Measurements from ENCODE around the gene DNAH11. TPM values are rescaled to one million over a fixed set of nuclear protein-coding genes. Genes with fewer than 3 reads are reported as not detected.

The DNAH11 gene
- total RNA-seq, 2 experiments from 2014 or later = 0.31 to 0.61 TPM

DNA sequence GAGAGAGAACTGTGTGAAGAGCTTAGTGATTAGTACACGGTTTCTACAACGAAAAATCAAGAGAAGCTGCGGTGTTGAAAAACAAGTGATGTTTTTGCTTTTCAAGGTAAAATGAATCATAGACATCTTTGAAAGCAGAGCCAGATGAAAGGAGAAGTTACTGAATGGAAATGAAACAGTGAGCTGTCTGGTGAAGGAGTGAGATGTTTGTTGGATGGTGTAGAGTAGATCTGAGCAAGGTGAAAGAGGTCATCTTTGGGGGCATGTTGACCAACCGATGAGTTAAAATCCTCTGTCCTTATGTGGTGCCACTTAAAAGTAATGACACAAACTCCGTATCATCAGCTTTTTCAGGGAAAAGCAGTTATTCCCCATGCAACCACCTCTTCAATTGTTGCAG lies 225.4 kb downstream of the DNAH11 start:
- peaks cover 12% of the 10 kb centered on the region for H3K27me3 Mint-ChIP-seq
- intact Hi-C loops (cut with micrococcal nuclease) = no loop called here
- H3K4me1 Mint-ChIP-seq (ENCODE audit: low read depth) = no peaks in the 10 kb centered on the region
- CTCF ChIA-PET = interaction anchor here (1.2 to 1.9 kb wide), 3 partner anchors 230 to 511 kb away, joined by 3 to 9 read pairs (median 3); no protein-coding TSS in a partner anchor
- POLR2A ChIA-PET = no interaction called here
- H3K4me3 Mint-ChIP-seq = no peak overlapping the region
- H3K9me3 Mint-ChIP-seq = no peaks in the 10 kb centered on the region
- no peak for DNase-seq
- H3K27ac Mint-ChIP-seq = no peak overlapping the region
- no peaks in the 10 kb centered on the region for H3K36me3 Mint-ChIP-seq

DNA sequence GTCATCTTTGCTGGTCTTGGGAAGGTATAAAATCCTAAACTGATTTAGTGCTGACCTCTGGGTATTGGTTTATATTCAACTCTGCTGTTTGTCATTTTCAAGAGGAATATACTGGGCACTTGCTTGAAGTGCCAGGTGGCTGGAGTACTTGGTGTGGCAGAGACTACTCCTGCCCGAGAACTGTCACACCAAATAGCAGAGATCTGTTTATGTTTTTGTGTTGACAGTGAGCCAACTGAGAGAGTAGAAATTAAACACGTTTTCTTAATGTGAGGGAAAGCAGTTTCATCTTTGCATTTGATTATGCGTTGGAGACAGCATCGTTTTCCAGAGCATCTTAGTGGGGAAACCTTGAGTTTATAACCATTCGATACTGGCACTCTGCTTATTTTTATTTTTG lies 228.4 kb downstream of the DNAH11 start:
- Mint-ChIP-seq H3K9me3 (no peaks in the 10 kb centered on the region), H3K36me3 (no peaks in the 10 kb centered on the region), H3K27me3 (peaks cover 13% of the 10 kb centered on the region), H3K4me1 (ENCODE audit: low read depth) (no peaks in the 10 kb centered on the region), H3K27ac (no peak overlapping the region), H3K4me3 (no peak overlapping the region)
- intact Hi-C loops (cut with micrococcal nuclease) = loop anchor here (10.0 kb wide), 1 partner anchor 234 kb away; no protein-coding TSS in a partner anchor
- CTCF ChIA-PET = no interaction called here
- POLR2A ChIA-PET = no interaction called here
- DNase-seq = no peak

DNA sequence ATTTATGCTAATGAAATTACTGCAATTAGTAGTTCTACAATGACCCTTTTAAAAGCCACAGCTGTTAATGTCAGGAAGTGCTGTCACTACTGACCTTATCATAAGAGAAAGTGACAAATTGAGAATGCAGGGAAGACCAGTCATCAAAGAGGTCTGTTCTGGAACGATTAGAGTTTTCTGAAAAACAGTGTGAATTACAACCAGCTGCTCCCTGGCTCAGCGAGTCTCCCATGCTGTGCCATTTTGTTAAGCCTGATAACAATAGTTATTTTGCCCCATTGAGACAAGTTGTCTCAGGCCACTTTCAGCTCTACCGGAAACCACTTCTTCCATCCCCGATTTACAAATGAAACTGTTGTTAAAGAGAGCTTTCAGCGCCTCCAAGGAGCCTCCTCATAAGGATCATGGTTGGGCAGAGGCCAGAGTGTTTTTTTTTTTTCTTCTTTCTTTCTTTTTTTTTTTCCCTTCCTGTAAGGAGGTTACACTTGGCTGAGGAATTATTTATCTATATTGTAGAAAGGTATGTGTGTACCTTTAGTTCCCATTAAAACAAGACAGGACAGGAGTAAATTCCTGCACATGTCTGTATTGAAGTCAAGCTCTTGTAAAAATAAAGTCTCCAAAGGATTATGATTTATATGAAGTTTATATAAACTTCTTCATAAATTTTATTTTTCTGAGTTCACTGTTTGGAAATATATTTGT lies 229.2 kb downstream of the DNAH11 start:
- no peak overlapping the region for H3K27ac Mint-ChIP-seq
- no peak overlapping the region for H3K4me3 Mint-ChIP-seq
- POLR2A ChIA-PET = interaction anchor here (0.6 kb wide), 1 partner anchor 1684 kb away, joined by 4 read pairs; no protein-coding TSS in a partner anchor
- no peaks in the 10 kb centered on the region for H3K36me3 Mint-ChIP-seq
- no peaks in the 10 kb centered on the region for H3K9me3 Mint-ChIP-seq
- CTCF ChIA-PET = no interaction called here
- intact Hi-C loops (cut with micrococcal nuclease) = loop anchor here (10.0 kb wide), 1 partner anchor 233 kb away; no protein-coding TSS in a partner anchor
- no peak for DNase-seq
- H3K4me1 Mint-ChIP-seq (ENCODE audit: low read depth) = no peaks in the 10 kb centered on the region
- peaks cover 13% of the 10 kb centered on the region for H3K27me3 Mint-ChIP-seq

DNA sequence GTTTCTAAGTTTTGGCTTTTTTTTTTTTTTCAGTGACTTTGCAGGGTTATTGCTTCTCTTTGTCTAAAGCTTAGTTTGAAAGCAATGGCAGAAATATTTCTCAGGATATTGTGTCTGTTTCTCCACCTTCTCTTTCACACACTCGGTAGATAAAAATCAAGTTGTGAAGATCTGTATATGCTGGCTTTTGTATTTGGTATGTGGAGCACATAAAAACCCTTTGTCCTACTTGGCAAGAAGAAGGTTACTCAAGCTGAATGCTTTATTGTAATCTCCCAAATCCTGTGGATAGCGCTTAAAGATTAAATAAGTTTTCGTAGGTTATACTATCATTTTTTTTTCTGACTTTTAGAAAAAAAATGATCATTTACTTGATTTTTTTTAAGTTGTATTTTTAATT lies 230.5 kb downstream of the DNAH11 start:
- no peaks in the 10 kb centered on the region for H3K4me1 Mint-ChIP-seq (ENCODE audit: low read depth)
- H3K4me3 Mint-ChIP-seq = no peak overlapping the region
- H3K27me3 Mint-ChIP-seq = peaks cover 9% of the 10 kb centered on the region
- ChIA-PET POLR2A (no interaction called here), CTCF (interaction anchor here (0.6 kb wide), 1 partner anchor 513 kb away, joined by 5 read pairs; no protein-coding TSS in a partner anchor)
- no peaks in the 10 kb centered on the region for H3K36me3 Mint-ChIP-seq
- H3K9me3 Mint-ChIP-seq = no peaks in the 10 kb centered on the region
- intact Hi-C loops (cut with micrococcal nuclease) = loop anchor here (10.0 kb wide), 1 partner anchor 231 kb away; no protein-coding TSS in a partner anchor
- DNase-seq = no peak
- H3K27ac Mint-ChIP-seq = no peak overlapping the region

DNA sequence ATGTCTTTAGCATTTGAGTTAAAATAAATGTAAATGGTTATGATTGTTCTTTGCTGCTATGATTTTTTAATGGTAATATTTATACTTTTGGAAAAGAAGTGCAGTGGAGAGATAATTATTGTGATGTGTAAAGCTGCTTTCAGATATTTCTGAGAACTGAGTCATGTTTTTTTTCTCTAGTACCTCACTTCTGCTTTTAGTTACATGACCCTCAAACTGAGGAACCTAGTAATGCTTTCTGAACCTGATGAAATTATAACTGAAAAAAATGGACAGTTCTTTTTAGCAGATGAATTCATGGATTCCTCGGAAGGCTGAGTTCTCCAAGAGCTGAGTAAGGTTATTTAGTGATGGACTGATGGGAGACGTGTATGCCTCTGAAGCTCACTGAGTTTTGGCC lies 235.1 kb downstream of the DNAH11 start:
- no peak overlapping the region for H3K27ac Mint-ChIP-seq
- no peaks in the 10 kb centered on the region for H3K36me3 Mint-ChIP-seq
- DNase-seq = no peak
- H3K27me3 Mint-ChIP-seq = peaks cover 4% of the 10 kb centered on the region
- H3K9me3 Mint-ChIP-seq = no peaks in the 10 kb centered on the region
- no peaks in the 10 kb centered on the region for H3K4me1 Mint-ChIP-seq (ENCODE audit: low read depth)
- CTCF ChIA-PET = no interaction called here
- H3K4me3 Mint-ChIP-seq = no peak overlapping the region
- POLR2A ChIA-PET = interaction anchor here (0.6 kb wide), 1 partner anchor 167 kb away, joined by 5 read pairs; the partner anchor contains the start of gene CDCA7L
- intact Hi-C loops (cut with micrococcal nuclease) = loop anchor here (5.0 to 10.0 kb wide), 2 partner anchors 119 to 227 kb away; no protein-coding TSS in a partner anchor

DNA sequence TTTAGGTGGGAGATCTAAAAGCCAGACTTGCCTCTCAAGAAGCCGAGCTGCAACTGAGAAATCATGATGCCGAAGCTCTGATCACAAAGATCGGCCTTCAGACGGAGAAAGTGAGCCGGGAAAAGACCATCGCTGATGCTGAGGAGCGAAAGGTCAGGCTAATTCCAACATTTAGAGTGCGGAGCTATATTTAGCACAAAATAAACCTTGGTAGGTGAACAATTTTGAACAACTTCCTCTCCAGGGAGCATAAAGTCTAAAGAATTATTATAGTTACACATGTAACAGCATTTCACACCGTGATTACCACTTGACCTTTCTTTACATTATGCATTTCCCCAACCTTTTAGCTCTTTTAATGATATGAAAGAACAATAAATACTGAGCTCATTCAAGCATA lies 236.1 kb downstream of the DNAH11 start:
- H3K27ac Mint-ChIP-seq = no peak overlapping the region
- no peaks in the 10 kb centered on the region for H3K36me3 Mint-ChIP-seq
- ChIA-PET POLR2A (no interaction called here), CTCF (no interaction called here)
- no peaks in the 10 kb centered on the region for H3K4me1 Mint-ChIP-seq (ENCODE audit: low read depth)
- DNase-seq = no peak
- intact Hi-C loops (cut with micrococcal nuclease) = loop anchor here (5.0 to 10.0 kb wide), 2 partner anchors 118 to 226 kb away; no protein-coding TSS in a partner anchor
- no peaks in the 10 kb centered on the region for H3K9me3 Mint-ChIP-seq
- H3K4me3 Mint-ChIP-seq = no peak overlapping the region
- peaks cover 3% of the 10 kb centered on the region for H3K27me3 Mint-ChIP-seq

DNA sequence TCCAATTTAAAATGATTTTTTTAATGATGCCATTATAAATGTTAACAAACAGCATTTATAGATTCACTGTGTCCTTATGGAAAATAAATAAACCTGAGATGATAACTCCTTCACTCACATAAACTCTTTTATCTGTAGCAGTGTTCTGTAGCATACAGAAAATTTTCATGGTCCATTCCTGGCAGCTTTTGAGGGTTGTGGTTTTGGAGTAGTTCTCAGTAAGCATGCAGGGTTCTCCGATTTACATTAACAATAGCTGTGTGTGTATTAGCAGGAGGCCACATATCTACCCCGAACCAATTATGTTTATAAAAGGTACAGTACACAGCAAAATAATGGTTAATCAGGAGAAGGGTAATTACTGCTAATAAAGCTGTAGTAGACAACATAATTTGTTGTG lies 240.2 kb downstream of the DNAH11 start:
- POLR2A ChIA-PET = no interaction called here

DNA sequence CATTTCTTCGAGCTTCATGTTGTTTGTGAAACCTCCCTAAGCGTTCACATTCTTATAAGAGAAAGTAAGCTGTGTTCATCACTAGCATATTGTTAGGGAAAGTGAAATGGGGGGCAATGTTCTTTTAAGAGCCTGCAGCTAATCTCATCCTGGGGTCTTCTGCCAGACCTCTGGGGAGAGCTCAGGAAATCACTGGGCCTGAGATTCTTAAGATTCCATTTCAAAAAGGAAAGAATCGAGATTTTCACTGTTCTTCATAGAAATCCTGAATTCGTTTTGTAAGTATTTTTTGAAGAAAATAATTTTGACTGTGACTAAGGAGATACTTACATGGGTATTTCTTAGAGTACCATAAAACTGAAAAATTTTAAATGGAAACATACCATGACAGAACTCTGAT lies 242.2 kb downstream of the DNAH11 start:
- H3K9me3 Mint-ChIP-seq = no peaks in the 10 kb centered on the region
- H3K27ac Mint-ChIP-seq = no peak overlapping the region
- H3K36me3 Mint-ChIP-seq = no peaks in the 10 kb centered on the region
- H3K4me3 Mint-ChIP-seq = no peak overlapping the region
- H3K27me3 Mint-ChIP-seq = no peaks in the 10 kb centered on the region
- DNase-seq = no peak
- H3K4me1 Mint-ChIP-seq (ENCODE audit: low read depth) = no peaks in the 10 kb centered on the region
- intact Hi-C loops (cut with micrococcal nuclease) = no loop called here
- ChIA-PET CTCF (no interaction called here), POLR2A (no interaction called here)

More for the DNA sequence above, 240.2 kb downstream of the DNAH11 start:
- Mint-ChIP-seq H3K27ac (no peak overlapping the region), H3K4me3 (no peak overlapping the region), H3K36me3 (no peaks in the 10 kb centered on the region), H3K4me1 (ENCODE audit: low read depth) (no peaks in the 10 kb centered on the region), H3K9me3 (no peaks in the 10 kb centered on the region), H3K27me3 (no peaks in the 10 kb centered on the region)
- intact Hi-C loops (cut with micrococcal nuclease) = no loop called here
- CTCF ChIA-PET = no interaction called here
- DNase-seq = no peak

DNA sequence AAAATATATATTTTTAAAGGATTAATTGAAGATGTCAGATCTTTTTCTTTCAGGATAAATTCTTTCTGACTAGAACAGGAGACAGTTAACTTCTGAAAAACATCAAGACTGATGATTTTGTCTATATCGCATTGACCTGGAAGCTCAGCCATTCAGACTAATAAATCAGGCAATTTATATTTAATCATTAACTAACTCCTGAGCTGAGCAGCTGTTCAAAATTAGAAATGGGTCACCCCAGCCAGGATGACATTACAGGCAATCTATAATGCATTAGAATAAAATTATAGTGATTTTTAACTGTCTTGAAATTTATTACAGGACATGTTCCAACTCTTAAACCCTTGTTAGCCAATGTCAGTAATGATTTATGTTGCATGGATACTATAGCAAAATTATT lies 263.0 kb downstream of the DNAH11 start:
- Mint-ChIP-seq H3K4me3 (no peak overlapping the region), H3K36me3 (no peaks in the 10 kb centered on the region), H3K27me3 (peaks cover 8% of the 10 kb centered on the region), H3K9me3 (no peaks in the 10 kb centered on the region), H3K27ac (no peak overlapping the region), H3K4me1 (ENCODE audit: low read depth) (no peaks in the 10 kb centered on the region)
- intact Hi-C loops (cut with micrococcal nuclease) = no loop called here
- CTCF ChIA-PET = no interaction called here
- DNase-seq = no peak
- POLR2A ChIA-PET = no interaction called here

DNA sequence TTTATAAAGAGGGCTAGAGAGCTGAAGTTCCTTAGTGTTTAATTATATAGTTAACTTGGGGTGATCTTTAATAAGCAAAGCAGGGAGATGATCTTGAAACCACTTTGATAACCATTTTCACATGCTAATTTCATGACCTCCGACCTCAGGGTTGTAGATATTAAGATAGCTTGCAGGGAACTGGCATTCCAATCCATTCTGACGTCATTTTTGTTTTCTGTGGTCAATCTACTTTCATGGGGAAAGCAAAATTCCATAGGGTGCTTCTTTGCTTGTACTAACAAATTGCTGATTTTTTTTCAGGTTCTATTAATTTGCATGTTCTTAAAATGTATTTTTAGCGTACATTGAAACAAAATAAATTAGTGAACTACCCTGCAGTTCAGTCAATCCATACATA lies 263.5 kb downstream of the DNAH11 start:
- intact Hi-C loops (cut with micrococcal nuclease) = no loop called here
- peaks cover 4% of the 10 kb centered on the region for H3K27me3 Mint-ChIP-seq
- no peak overlapping the region for H3K27ac Mint-ChIP-seq
- H3K9me3 Mint-ChIP-seq = no peaks in the 10 kb centered on the region
- CTCF ChIA-PET = no interaction called here
- POLR2A ChIA-PET = no interaction called here
- H3K4me3 Mint-ChIP-seq = no peak overlapping the region
- H3K4me1 Mint-ChIP-seq (ENCODE audit: low read depth) = no peaks in the 10 kb centered on the region
- no peaks in the 10 kb centered on the region for H3K36me3 Mint-ChIP-seq
- no peak for DNase-seq

DNA sequence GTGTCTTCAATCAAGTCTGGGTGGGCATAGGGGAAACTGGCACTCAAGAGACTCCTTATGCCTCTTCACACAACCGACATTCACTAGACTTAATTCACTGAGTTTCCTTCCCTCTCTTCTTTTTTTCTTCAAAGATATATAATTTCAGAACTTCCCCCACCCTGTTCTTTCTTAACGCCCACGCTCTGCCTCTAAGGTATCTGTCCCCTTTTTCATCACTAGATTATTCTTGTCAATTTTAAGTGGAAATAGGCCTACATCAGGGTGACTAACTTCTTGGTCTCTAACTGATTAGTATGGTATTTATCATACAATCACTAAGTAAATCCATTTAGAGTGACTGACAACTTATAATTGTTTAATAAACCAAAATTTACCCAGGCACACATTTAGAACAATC lies 276.2 kb downstream of the DNAH11 start:
- Mint-ChIP-seq H3K4me3 (no peak overlapping the region), H3K36me3 (no peaks in the 10 kb centered on the region), H3K4me1 (ENCODE audit: low read depth) (peaks cover 2% of the 10 kb centered on the region), H3K27ac (no peak overlapping the region), H3K9me3 (no peaks in the 10 kb centered on the region), H3K27me3 (no peaks in the 10 kb centered on the region)
- POLR2A ChIA-PET = no interaction called here
- intact Hi-C loops (cut with micrococcal nuclease) = no loop called here
- CTCF ChIA-PET = no interaction called here
- no peak for DNase-seq

DNA sequence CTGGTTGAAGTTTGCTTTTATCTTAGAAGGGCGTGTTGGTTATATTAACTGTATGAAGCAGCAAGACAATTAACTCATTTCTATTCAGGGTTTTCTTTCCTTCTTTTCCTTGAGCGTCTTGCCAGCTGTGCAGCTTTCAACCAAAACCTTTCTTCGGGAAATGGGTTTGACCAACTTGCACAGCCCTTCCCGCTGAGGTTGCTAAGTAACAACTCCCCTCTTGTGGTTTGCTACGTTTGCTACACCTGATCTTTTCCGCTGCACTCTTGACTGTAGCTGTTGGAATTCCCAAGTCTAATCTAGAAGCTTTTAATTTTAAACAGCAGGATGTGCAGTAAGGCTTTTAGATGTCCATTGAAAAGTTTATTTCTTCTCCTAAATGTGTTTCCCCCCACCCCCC lies 286.0 kb downstream of the DNAH11 start:
- Mint-ChIP-seq H3K27ac (no peak overlapping the region), H3K36me3 (no peaks in the 10 kb centered on the region), H3K9me3 (no peaks in the 10 kb centered on the region), H3K4me3 (no peak overlapping the region), H3K4me1 (ENCODE audit: low read depth) (no peaks in the 10 kb centered on the region), H3K27me3 (peaks cover 4% of the 10 kb centered on the region)
- no peak for DNase-seq
- intact Hi-C loops (cut with micrococcal nuclease) = no loop called here
- ChIA-PET POLR2A (no interaction called here), CTCF (no interaction called here)

DNA sequence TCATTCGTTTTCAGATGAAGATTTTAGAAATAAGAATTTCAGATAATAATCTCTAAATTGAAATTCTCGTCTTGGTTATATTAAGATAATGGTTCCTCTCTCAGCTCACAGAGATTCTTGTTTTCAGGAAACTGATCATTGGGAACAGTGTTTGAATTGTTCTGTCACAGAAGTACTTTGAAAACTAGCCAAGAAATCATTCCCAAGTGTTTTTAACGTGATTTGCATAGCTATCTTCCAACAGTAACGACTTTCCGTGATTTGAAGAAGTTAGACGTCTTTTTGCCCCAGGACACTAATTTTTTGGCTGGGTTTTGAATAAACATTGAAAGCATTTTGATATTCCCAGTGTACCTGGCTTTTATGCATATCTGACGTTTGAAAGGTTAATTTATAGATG lies 286.9 kb downstream of the DNAH11 start:
- no peak for DNase-seq
- intact Hi-C loops (cut with micrococcal nuclease) = no loop called here
- Mint-ChIP-seq H3K27me3 (peaks cover 4% of the 10 kb centered on the region), H3K9me3 (no peaks in the 10 kb centered on the region), H3K4me1 (ENCODE audit: low read depth) (no peaks in the 10 kb centered on the region), H3K27ac (no peak overlapping the region), H3K36me3 (no peaks in the 10 kb centered on the region), H3K4me3 (no peak overlapping the region)
- POLR2A ChIA-PET = no interaction called here
- CTCF ChIA-PET = interaction anchor here (0.6 kb wide), 1 partner anchor 539 kb away, joined by 3 read pairs; no protein-coding TSS in a partner anchor

Data from activated CD4-positive, alpha-beta memory T cell treated with anti-CD3 and anti-CD28 coated beads for 36 hours (primary cell).